T follicular helper cell (primary cell): ENCODE data around the gene VRK1.

Source experiments
- DNase-seq: peaks from one replicate; pipeline ENCODE4 v3.0.0-alpha.2; 2020; ENCODE audit warnings: low read depth

Gene VRK1

DNA sequence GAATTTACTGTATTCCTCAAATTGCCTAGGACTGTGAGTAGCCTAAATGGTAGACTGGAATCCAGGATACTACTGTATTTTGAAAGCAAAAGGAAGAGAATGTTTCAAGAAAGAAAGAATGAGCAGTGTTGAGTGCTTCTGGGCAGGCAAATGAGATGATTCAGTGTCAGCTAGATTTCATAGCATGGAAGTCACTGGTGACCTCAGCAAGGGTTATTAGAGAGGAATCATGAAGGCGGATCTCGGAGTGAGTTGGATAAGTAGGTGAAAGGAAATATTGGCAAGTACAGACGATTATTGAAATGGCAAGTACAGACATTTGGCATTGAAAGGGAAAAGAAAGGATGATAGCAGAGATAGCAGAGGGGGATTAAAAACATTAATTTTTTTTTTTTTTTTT, 27.1 kb downstream of the VRK1 start:
- no peak for DNase-seq

DNA sequence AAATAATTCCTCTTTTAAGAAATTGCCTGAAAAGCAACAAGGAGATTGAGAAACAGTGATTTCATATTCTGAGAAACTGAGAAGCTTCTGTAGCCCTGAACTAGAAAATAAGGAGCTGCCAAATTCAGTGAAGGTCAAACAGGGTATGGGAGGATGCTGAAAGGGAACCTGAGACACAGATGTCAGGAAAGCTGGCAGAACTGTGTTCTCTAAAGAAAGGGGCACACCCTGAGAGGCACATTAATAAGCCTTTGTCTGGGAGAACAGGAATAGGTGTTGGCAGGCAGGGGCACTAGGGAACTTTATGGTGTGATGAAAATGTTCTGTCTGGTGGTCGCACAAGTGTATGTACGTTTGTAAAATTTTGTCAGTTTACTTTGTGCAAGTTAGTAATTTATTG, 29.6 kb downstream of the VRK1 start:
- no peak for DNase-seq

DNA sequence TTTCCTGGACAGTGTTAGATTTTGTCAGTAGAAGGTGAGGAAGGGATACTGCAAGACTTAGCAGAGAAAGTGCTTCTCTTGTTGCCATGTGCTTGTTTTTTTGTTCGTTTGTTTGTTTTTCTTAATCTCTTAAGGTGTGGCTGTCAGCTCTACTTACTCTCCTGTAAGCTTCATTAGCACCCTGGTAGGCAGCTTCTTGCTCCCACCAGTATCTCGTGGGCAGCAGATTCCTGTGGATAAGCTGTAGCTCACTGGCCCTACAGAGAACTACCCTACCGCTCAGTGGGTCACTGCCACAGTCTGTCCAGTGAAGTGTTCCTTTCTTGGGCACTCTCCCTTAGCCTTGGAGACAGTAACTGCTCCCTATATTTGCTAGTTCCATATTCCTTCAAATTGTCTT, 30.1 kb downstream of the VRK1 start:
- DNase-seq = no peak

DNA sequence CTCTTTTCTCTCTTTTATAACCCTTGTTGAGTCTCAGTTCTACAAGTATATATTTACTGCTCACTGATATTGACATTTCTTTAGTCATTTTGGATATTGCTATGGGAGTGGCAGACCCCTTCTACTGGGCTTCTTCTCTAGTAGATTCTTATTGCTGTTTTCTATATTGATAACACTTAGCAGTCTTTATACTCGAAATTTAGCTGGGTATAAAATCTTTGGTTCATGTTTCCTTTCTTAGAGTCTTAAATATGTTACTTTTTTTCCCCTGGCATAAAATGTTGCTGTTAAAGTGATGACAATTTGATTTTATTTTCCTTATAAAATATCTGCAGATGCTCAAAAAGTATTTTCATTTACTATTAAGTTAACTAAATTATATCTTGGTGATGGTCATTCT, 32.6 kb downstream of the VRK1 start:
- DNase-seq = no peak

DNA sequence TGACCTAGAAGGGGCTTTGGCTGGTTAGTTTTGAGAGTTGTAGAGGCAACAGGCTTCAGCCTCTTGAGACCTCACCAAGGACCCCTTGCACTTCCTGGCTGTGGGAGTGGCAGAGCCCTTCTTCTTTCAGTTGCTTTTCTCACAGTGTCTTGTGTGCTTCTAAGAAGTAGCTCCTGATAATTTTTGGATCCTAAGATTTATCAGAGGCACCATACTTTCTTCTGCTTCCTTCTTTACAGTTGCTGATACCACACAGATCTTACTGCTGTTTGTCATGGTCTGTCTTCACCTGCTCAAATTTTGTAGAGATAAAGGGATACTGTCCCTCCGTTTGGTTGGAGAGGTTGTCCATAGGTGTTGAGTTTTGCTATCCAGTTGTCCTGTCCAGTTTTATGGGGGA, 33.8 kb downstream of the VRK1 start:
- DNase-seq = no peak

DNA sequence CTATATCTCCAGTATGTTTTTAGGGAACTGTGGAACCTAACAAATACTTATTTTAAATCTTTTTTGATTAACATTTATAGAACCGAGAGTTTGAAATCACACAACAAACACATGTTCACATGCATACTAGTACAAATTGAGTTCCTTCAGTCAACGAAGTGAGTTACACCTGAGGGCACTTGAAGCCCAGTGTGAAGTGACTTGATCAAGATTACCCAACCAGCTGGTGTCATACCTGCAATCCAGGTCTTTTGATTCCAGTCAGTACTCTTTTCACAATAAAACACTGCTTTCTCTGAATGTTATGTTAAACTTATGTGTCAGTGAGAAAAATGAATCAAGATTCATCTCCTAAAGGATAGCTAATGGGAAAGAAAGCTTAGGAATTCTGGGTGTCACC, 35.2 kb downstream of the VRK1 start:
- no peak for DNase-seq

DNA sequence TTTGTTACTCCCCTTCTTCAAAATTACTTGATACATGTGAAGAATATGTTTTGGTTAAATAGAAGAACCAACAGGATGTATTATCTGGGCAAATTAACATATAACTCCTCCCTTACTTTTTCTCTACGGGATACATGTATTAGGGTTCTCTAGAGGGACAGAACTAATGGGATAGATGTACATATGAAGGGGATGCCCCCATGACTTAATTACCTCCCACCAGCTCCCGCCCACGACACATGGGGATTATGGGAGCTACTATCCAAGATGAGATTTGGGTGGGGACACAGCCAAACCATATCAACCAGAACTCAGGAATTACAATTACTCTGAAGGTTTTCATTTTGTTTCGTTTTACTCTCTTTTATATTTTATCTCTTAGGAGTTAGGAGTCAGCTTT, 41.3 kb downstream of the VRK1 start:
- no peak for DNase-seq

DNA sequence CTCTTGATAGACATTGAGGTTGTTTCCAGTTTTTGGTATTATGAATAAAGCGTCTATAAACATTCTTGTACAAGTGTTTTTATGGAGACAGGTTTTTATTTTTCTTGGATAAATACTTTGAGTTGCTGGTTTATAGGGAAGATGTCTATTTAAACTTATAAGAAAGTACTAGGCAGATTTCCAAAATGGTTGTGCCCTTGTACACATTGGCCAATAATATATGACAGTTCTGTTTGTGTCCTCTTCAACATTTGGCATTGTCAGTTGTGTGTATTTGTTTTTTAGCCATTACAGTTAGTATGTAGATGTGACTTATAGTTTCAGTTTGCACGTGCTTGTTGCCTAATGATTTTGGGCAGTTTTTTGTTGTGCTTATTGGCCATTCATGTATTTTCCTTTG, 42.1 kb downstream of the VRK1 start:
- no peak for DNase-seq

DNA sequence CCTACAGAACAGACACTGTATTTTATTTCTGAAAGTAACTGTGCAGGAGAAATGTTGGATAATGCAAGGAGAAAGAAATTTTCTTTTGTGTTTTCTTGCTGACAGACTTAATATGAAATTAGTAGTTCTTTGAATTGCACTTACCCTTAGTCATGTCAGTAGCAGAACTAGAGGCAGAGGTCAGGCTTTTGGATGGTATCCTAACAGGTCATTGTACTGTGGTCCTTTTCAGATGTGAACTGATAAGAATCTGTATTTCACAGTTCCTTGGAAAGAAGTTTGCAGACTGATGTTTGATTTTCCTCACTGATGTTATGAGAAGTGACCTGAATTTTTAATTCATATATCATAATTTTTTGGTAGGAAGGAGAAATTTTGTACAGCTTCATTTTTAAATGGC, 46.0 kb downstream of the VRK1 start:
- DNase-seq = no peak

DNA sequence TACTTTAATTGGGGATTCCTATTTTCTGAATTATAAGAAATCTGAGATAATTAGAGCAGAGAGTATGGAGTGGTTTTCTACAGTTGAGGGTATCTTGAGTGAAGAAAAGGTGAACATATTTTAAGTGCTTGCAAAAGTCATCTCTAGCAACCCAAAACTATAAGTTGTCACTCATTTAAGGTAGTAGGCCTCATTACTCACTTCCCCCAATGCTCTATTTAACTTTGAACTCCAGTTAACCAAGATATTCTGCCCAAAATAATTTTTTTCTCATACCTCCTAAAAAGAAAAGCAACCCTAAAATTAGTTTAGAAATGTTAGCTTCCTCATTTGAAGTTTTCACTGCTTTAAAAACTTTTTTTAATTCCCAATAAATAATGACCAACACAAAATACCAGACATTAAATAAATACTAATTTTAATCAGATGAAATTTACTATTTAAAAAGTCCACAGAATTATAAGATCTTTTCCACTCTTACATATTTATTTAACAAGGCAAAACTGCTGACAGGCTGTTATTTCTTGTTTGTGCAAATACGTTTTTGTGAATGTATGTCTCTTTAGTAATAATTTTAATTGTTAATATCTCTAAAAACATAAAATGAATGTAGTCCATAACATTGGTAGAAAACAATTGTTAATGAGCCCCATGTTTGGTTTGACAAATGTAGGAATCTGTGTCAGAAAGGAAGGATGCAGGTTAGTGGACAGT, 47.8 kb downstream of the VRK1 start:
- no peak for DNase-seq

DNA sequence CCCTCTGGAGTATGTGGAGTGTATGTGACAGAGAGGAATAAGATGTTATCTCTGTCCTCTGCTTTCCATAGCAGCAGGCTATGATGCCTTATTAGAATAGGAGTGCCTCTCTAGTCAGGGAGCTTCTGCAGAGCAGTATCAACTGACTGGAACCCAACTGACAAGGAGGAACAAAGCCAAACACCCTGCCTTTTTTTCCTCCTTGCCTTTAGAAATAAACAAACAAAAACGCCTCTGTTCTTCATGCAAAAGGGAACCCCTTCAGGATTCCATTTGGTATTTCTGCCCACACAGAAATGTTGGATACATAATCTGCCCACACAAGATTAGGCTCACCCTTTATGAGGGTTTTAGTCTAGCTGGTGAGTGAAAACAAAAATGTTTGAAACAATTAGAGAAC, 50.3 kb downstream of the VRK1 start:
- no peak for DNase-seq

DNA sequence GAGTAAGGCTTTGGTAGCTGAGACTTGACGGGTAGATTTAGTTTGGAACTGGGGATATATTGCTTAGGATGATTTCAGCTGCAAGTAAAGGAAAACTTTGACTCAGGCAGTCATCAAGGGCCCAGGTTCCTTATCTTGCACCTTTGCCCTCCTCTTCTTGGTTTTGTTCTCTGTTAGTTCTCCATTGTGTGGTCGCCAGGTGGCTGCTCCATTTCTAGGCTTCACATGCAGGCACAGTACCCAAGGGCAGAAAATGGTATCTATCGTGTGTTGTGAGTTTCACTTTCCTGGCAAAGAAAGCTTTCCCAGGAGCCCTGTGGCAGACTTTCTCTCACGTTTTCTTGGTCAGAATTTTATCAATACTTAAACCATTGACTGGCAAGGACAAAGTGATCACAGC, 50.8 kb downstream of the VRK1 start:
- no peak for DNase-seq

DNA sequence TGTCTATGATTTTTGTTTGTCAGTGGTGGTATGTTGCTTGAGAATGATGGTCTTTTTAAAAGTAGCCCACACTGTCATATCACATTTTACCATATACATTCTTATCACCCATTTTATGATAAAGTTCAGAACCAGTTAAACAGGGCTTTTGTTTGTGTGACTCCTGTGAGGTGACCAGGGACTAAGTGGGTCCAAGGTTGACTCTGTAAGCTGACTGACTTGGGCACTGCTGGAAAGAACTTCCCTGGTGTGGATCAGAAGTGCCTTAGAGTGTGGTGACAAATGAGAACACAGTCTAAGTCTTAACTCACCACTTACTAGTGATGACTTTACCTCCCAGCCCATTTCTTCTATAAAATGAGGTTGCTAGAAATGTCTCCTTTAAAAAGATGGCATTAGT, 52.6 kb downstream of the VRK1 start:
- no peak for DNase-seq

DNA sequence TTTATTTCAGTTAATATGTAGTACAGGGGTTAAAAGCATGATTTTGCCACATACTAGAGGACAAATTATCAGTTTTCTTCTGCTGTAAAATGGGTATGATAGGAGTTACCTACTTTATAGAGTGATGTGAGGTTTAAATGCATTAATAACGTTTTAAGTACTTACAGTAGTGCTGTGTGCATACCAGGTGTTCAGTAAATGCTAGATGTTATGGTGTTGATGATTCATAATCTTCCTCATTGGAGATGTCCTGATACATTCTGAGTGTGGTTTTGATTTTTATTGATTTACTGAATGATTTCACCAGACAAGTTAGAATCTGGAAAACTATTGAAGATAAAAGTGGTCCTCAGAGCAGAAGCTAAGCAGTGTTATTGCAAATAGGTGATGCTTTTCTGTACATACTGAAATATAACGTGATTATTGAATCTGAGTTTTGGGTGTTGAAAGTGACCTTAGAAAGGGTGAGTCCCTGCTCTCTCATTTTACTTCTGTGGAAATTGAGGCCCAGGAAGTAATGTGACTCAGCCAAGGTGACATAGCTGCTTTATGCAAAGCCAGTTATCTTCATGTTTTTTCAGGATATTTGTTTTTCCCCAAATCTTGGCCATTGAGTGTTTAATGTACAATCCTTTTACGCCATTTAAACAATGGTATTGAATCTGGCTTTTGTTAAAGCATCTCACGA, 54.7 kb downstream of the VRK1 start:
- DNase-seq = no peak

DNA sequence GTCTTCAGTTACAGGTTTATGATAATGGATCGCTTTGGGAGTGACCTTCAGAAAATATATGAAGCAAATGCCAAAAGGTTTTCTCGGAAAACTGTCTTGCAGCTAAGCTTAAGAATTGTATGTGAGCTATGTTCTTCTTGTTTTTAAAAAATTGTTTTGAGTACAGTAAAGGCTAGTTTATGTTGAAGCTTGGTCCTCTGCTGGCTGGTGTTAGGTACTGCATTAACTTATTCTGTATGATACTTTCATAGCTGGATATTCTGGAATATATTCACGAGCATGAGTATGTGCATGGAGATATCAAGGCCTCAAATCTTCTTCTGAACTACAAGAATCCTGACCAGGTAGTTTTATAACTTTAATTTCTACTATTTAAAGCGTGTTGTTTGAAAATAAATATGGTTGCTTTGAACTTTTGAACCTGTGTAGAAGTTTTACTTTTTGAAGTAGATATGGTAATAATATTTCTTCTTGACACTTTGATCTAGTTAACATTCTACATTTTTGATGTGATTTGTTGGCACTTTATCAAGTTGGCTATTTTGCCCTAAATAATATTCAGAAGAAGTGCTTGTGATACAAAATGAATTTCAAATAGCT, 55.7 kb downstream of the VRK1 start:
- DNase-seq = no peak

DNA sequence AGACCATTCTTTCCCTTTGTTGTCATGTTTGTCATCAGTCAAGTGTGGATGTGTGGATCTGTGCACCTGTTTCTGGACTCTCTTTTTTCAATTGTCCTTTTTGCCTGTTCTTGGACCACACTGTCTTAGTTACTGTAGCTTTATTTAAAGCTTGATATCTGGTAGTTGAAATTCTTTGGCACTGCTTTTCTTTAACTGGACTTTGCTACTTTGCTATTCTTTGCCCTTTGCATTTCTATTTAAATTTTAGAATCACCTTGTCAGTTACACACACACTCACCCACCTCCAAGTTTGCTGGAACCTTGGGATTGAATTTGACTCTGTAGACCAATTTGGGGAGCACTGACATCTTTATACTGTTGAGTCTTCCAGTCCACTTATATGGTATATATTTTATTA, 61.5 kb downstream of the VRK1 start:
- DNase-seq = no peak

DNA sequence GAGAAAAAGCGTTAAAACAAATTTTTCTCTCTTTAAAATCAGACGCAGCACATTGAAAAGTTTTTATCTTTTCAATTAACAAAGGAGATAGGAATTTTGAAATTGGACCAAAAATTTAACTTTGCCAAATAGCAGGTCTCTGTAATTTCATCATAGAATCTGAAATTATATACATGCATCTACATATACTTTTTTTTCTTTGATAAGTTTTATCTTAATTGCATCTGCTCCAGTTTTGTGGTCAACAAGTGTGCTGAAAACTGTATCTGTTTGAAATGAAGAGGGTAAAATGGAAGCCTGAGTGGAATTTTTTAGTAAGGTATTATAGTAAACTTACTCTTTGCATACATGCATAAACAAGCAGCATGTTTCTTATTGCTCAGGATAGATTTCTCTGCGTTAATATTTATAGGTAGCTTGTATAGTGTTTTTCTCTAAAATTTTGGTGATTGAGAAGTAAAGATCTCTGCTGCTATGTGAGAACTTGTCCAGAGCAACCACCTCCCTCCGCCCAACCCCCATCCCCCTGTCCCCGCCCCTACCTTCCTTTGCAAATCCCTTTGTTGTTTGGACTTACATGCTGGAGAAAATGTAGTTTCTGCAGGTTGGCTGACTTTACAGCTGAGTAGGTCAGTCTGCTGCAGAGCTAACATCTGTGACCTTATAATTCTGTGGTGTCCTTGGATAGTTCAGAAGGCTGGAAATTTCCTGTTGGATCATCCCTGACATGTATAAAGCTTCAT, 64.6 kb downstream of the VRK1 start:
- DNase-seq = no peak

DNA sequence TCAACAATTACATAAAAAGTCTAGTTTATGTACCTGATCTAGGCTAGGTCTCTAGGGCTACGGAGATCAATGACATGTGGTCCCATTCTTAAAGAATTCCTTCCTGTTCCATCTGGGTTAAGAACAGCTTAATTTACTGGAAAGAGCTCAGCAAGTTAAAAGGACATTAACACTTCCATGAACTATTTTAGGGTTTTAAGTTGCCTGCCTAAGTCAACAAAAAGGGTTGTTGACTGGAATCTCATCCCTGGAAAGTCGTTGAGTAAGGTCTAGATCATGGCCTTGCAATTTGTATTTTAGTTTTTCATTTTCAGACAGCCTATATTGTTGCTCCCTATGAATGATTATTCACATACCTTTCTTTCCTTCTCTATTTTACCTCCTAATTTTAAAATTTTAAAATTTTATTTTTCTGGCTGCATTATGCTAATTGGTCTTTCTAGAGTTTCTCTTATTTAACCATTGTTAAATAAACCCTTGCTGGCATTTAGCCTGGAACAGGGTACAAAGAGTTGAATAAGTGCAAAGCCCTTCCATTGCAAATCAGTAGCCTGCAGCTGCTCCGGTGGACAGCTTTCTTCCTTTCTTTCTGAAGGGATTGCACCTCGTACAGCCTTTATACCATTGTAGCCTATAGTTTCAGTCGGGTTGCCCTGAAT, 66.3 kb downstream of the VRK1 start:
- DNase-seq = no peak

DNA sequence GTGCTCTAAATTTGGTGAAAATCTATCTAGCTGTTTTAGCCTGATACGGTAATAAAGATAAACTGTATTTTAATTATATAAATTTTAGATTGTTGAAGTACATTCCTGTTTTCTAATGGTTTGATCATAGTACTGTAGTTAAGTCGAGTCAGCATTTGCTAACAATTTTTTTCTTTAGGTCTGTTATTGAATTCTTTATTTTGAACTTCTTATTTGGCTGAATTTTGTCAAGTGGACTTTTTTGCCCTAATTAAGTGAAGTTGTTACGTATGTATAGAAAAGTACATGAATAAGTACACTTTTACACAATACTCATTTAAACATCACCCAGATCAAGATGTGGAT, 66.8 kb downstream of the VRK1 start:
- no peak for DNase-seq

DNA sequence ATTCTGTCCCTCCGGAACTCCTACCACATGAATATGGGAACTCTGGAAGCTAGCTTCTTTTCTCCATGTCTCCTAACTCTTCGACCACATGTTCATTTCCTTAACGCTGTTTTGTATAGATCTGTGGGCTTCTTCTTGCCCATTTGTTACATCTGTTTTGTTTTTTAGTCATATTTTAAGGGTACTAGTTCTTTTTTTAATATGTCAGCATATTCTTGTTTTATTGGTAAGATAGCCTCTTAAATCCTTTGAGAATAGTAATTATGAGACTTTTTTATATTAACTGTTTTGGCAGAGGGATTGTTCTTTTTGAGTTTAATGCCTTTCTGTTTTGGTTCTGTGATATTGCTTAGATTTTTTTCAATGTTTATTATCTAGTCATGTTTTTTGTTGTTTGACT, 70.5 kb downstream of the VRK1 start:
- no peak for DNase-seq

DNA sequence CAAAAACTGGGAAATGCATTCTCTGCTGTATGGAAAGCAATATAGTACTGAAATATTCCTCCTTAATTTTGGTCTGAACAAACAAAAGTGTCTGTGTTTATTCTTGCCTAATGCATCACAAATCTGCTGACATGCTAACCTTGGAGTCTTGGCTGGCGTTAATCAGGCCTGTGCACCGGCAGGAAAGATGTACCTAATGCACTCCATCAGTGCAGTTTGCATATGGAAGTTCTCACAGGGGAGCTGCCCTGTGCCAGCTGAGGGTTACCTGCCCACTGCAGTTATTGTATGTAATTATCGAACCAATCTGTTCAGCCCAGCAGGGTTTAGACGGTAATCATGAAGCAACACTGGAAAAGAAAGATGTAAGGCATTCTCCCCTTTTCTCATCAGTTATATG, 76.9 kb downstream of the VRK1 start:
- no peak for DNase-seq

DNA sequence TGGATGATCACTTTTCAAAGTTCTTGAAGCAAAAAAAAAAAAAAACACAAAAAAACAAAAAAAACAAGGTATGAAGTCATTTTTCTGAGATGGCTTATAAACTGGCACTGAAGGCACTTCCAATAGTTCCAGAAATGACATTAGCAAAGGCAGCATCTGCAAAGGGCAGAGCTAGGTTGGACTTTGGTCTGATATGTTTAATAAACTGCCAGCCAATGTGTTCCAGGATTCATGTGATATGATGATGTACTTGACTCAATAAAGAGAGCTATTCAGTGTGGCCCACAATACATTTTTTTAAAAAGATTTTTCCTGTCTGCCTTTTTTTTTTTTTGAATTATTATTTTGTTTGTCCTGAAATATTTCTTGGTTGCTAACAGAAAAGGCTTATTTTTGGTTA, 79.6 kb downstream of the VRK1 start:
- no peak for DNase-seq

DNA sequence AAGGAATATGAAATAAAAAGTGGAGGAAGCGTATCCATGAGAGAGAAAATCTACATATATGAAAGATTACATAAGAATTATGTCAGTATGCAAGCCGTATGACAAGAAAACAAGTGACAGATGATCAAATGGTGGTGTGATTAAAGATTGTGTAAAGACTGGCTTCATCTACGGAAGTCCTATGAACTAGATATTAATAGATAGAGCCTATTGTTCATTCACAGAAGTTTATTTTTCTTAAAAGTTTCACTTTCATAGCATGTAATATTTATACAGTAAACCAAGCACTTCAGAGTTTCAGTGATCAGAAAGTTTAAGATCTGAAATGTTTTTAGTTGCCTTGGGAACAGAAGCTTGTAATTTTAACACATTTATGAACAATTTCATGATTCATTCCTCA, 84.5 kb downstream of the VRK1 start:
- DNase-seq = no peak
